ENCODE data around the gene SPTBN1.

Gene SPTBN1

GRCh38 chr2:54704238-54704637 lies 248.1 kb downstream of the SPTBN1 start:
- no peak overlapping the region for H3K4me3 ChIP-seq (ENCODE audit: control insufficient read depth, low read depth, low read length)
- no peak for TF ChIP-seq CTCF (IDR thresholded peaks at IDR 0.05; ENCODE audit: control insufficient read depth, insufficient read depth, low read depth, low read length, missing control alignments)
- DNase-seq (ENCODE audit: low read depth), result no peak

- DNase-seq (ENCODE audit: low read depth), result no peak
- no peak overlapping the region for H3K4me3 ChIP-seq (ENCODE audit: control insufficient read depth, low read depth, low read length)
- TF ChIP-seq CTCF (IDR thresholded peaks at IDR 0.05; ENCODE audit: control insufficient read depth, insufficient read depth, low read depth, low read length, missing control alignments), result peak; percentile 40
These were observed 248.8 kb downstream of the SPTBN1 start for GRCh38 chr2:54704688-54705605.

- TF ChIP-seq CTCF (IDR thresholded peaks at IDR 0.05; ENCODE audit: control insufficient read depth, insufficient read depth, low read depth, low read length, missing control alignments), result no peak
- no peak for DNase-seq (ENCODE audit: low read depth)
- H3K4me3 ChIP-seq (ENCODE audit: control insufficient read depth, low read depth, low read length), result no peak overlapping the region
These were observed 250.5 kb downstream of the SPTBN1 start for GRCh38 chr2:54706622-54707021.

- no peak for DNase-seq (ENCODE audit: low read depth)
- TF ChIP-seq CTCF (IDR thresholded peaks at IDR 0.05; ENCODE audit: control insufficient read depth, insufficient read depth, low read depth, low read length, missing control alignments), result peak; percentile 10
- peak overlapping the region; percentile 44 for H3K4me3 ChIP-seq (ENCODE audit: control insufficient read depth, low read depth, low read length)
These were observed 252.6 kb downstream of the SPTBN1 start for GRCh38 chr2:54708584-54709335.

GRCh38 chr2:54709336-54709809 lies 253.2 kb downstream of the SPTBN1 start:
- no peak for TF ChIP-seq CTCF (IDR thresholded peaks at IDR 0.05; ENCODE audit: control insufficient read depth, insufficient read depth, low read depth, low read length, missing control alignments)
- no peak for DNase-seq (ENCODE audit: low read depth)
- peak overlapping the region; percentile 44 for H3K4me3 ChIP-seq (ENCODE audit: control insufficient read depth, low read depth, low read length)

- TF ChIP-seq CTCF (IDR thresholded peaks at IDR 0.05; ENCODE audit: control insufficient read depth, insufficient read depth, low read depth, low read length, missing control alignments), result no peak
- no peak for DNase-seq (ENCODE audit: low read depth)
These were observed 254.1 kb downstream of the SPTBN1 start for GRCh38 chr2:54710216-54710615.

More at GRCh38 chr2:54710216-54710615, 254.1 kb downstream of the SPTBN1 start:
- H3K4me3 ChIP-seq (ENCODE audit: control insufficient read depth, low read depth, low read length), result no peak overlapping the region
